HEK293T (cell line): ENCODE data around the gene CDH19.

Source experiments
- CTCF ChIA-PET: fragments of 350-600 bp; formaldehyde crosslinking; extraction: SDS; loops from one replicate; lab custom pipeline; 2021; ENCODE audit warnings: antibody characterized with exemption, inconsistent platforms; lab: Yijun Ruan, JAX
- POLR2A ChIA-PET: fragments of 350-600 bp; formaldehyde crosslinking; extraction: SDS; loops from one replicate; lab custom pipeline; 2020; ENCODE audit warnings: antibody characterized with exemption, inconsistent platforms; lab: Yijun Ruan, JAX
- DNase-seq: peaks from one replicate; pipeline ENCODE4 v3.0.0; 2012; ENCODE audit warnings: mixed read lengths; ENCODE audit errors: extremely low spot score
- ARNT ChIP-seq: fragments of 450-650 bp; IDR thresholded peaks from 2 replicates; pipeline ENCODE4 v1.6.1; 2017; ENCODE audit warnings: mild to moderate bottlenecking
- BHLHE40 ChIP-seq: fragments of 450-650 bp; IDR thresholded peaks from 2 replicates; pipeline ENCODE4 v1.6.1; 2016; ENCODE audit warnings: mild to moderate bottlenecking, moderate library complexity, borderline replicate concordance
- CTBP1 ChIP-seq: fragments of 450-650 bp; IDR thresholded peaks from 2 replicates; pipeline ENCODE4 v1.6.1; 2016; ENCODE audit warnings: borderline replicate concordance
- ELF4 ChIP-seq: fragments of 450-650 bp; IDR thresholded peaks from 2 replicates; pipeline ENCODE4 v1.6.1; 2017; ENCODE audit warnings: antibody characterized with exemption
- FOXA1 ChIP-seq: fragments of 450-650 bp; IDR thresholded peaks from 2 replicates; pipeline ENCODE4 v1.6.1; 2016; ENCODE audit warnings: mild to moderate bottlenecking
- FOXK2 ChIP-seq: fragments of 450-650 bp; IDR thresholded peaks from 2 replicates; pipeline ENCODE4 v1.6.1; 2016; ENCODE audit warnings: mild to moderate bottlenecking
- FOXM1 ChIP-seq: fragments of 450-650 bp; IDR thresholded peaks from 2 replicates; pipeline ENCODE4 v1.6.1; 2017; ENCODE audit warnings: mild to moderate bottlenecking, borderline replicate concordance
- HDGF ChIP-seq: fragments of 450-650 bp; IDR thresholded peaks from 2 replicates; pipeline ENCODE4 v1.6.1; 2017; ENCODE audit warnings: antibody characterized with exemption, borderline replicate concordance
- L3MBTL2 ChIP-seq: fragments of 450-650 bp; conservative IDR thresholded peaks from 2 replicates; pipeline ENCODE4 v1.6.1; 2016; ENCODE audit warnings: mild to moderate bottlenecking
- LEF1 ChIP-seq: fragments of 450-650 bp; IDR thresholded peaks from 2 replicates; pipeline ENCODE4 v1.6.1; 2017; ENCODE audit warnings: mild to moderate bottlenecking, borderline replicate concordance
- NFRKB ChIP-seq: fragments of 450-650 bp; IDR thresholded peaks from 2 replicates; pipeline ENCODE4 v1.6.1; 2016; ENCODE audit warnings: mild to moderate bottlenecking, moderate library complexity
- PKNOX1 ChIP-seq: fragments of 450-650 bp; IDR thresholded peaks from 2 replicates; pipeline ENCODE4 v1.6.1; 2016
- SP1 ChIP-seq: fragments of 450-650 bp; IDR thresholded peaks from 2 replicates; pipeline ENCODE4 v1.6.1; 2017
- SUZ12 ChIP-seq: fragments of 450-650 bp; IDR thresholded peaks from 2 replicates; pipeline ENCODE4 v1.6.1; 2016; ENCODE audit warnings: mild to moderate bottlenecking
- TARDBP ChIP-seq: fragments of 450-650 bp; IDR thresholded peaks from 2 replicates; pipeline ENCODE4 v1.6.1; 2016
- ZNF384 ChIP-seq: fragments of 450-650 bp; IDR thresholded peaks from 2 replicates; pipeline ENCODE4 v1.6.1; 2016

Gene CDH19

GRCh38 chr18:66638856-66639629, 35.2 kb upstream of the CDH19 start:
- ChIA-PET POLR2A (no interaction called here), CTCF (no interaction called here)
- no peak for DNase-seq
- TF ChIP-seq ZNF384 (no peak), FOXK2 (no peak), NFRKB (no peak), LEF1 (no peak), SUZ12 (no peak), FOXA1 (no peak), FOXM1 (no peak), CTBP1 (no peak), SP1 (no peak), PKNOX1 (no peak), TARDBP (no peak), L3MBTL2 (no peak), BHLHE40 (no peak), ARNT (no peak), ELF4 (no peak), HDGF (no peak)

GRCh38 chr18:66635342-66635741, 31.5 kb upstream of the CDH19 start:
- ChIA-PET CTCF (no interaction called here), POLR2A (no interaction called here)
- DNase-seq, result no peak
- TF ChIP-seq TARDBP (no peak), FOXM1 (no peak), FOXK2 (no peak), HDGF (no peak), ZNF384 (no peak), L3MBTL2 (no peak), ELF4 (no peak), PKNOX1 (no peak), NFRKB (no peak), SP1 (no peak), ARNT (no peak), CTBP1 (no peak), FOXA1 (no peak), BHLHE40 (no peak)

GRCh38 chr18:66632756-66633155, 28.9 kb upstream of the CDH19 start:
- CTCF ChIA-PET, result no interaction called here
- TF ChIP-seq ZNF384 (no peak), FOXK2 (no peak), BHLHE40 (no peak), HDGF (no peak), ELF4 (no peak), L3MBTL2 (no peak)
- POLR2A ChIA-PET, result no interaction called here
- no peak for DNase-seq

- DNase-seq, result no peak
- ChIA-PET CTCF (no interaction called here), POLR2A (no interaction called here)
- TF ChIP-seq FOXA1 (no peak), CTBP1 (no peak), ZNF384 (no peak), BHLHE40 (no peak), SUZ12 (no peak), TARDBP (no peak), SP1 (no peak)
Measured at GRCh38 chr18:66630831-66631230, 26.9 kb upstream of the CDH19 start.

GRCh38 chr18:66623821-66624220, 19.9 kb upstream of the CDH19 start:
- CTCF ChIA-PET, result no interaction called here
- TF ChIP-seq HDGF (no peak), FOXA1 (no peak), LEF1 (no peak), ZNF384 (no peak), PKNOX1 (no peak), ELF4 (no peak), BHLHE40 (no peak), L3MBTL2 (no peak), SP1 (no peak), FOXM1 (no peak), FOXK2 (no peak)
- POLR2A ChIA-PET, result no interaction called here
- no peak for DNase-seq

GRCh38 chr18:66621816-66622576, 18.1 kb upstream of the CDH19 start:
- no peak for DNase-seq
- ChIA-PET POLR2A (no interaction called here), CTCF (no interaction called here)
- no peak for TF ChIP-seq ELF4
